GM19455 (cell line): ENCODE results near the gene KCNIP4.

Source experiments
- ATAC-seq: cut with Tn5 transposase; IDR thresholded peaks from one replicate; pipeline ENCODE4 v1.9.1; 2021; ENCODE audit not compliant: unreplicated experiment

The KCNIP4 gene

DNA sequence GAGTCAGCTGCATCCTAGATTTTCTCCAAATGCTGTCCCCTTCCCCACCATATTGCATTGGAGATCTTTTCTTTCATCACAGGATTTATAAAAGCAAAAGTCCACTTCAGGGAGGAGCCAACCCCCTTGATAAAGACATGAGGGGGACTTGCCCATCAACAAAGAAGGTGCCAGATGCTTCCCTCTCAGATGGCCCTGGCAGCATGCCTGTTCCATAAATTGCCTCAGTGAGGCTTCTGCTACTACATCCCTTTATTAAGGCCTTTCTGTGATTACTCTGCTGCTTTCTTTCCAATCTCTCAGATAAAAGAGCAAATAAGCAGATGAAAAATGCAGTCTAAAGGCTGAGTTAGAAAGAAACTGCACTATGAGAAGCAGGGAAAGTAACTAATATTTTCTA lies 736.7 kb downstream of the KCNIP4 start:
- ATAC-seq: no peak

DNA sequence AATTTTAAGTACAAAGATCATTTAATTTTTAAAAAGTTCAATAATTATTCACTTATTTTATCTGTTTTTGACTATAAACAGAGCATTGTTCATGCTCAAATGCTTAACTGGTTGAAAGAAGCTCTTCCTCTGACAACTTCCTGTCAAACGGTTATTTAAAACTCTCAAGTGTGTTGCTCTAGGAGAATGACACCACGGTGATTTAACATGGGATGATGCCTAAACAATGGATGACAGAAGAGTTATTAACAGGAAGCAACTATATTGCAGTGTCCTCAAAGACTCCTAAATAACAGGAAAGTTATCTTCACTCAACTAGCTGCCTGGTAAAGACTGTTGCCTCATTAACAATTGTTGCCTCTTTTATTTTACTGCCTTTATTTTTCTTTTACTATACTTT lies 738.7 kb downstream of the KCNIP4 start:
- ATAC-seq: no peak

- ATAC-seq: no peak
These were observed 742.6 kb downstream of the KCNIP4 start for GRCh38 chr4:21205821-21206531.

DNA sequence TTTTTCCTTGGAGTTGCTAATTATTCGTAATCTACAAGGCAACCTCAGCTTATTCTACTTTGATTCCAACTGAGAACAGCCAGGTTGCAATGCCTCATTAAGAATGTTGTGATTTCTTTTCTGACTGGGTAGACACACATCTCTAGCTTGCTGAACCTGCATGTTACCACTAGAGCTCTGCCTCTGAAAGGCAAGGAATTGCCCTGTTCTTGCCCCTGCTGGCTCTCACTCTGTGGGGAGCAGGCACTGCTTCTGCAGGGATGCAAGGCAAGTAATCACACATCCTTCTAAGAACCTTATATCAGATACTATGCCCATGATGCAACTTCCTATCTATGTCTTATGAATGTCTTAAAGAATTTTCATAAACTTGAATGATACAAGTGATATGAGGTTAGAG lies 745.2 kb downstream of the KCNIP4 start:
- ATAC-seq: no peak

- no peak for ATAC-seq
These were observed 745.6 kb downstream of the KCNIP4 start for GRCh38 chr4:21202959-21203358.

GRCh38 chr4:21198683-21199082 lies 749.9 kb downstream of the KCNIP4 start:
- no peak for ATAC-seq

GRCh38 chr4:21195682-21196081 lies 752.9 kb downstream of the KCNIP4 start:
- no peak for ATAC-seq

GRCh38 chr4:21192367-21192766 lies 756.2 kb downstream of the KCNIP4 start:
- no peak for ATAC-seq

DNA sequence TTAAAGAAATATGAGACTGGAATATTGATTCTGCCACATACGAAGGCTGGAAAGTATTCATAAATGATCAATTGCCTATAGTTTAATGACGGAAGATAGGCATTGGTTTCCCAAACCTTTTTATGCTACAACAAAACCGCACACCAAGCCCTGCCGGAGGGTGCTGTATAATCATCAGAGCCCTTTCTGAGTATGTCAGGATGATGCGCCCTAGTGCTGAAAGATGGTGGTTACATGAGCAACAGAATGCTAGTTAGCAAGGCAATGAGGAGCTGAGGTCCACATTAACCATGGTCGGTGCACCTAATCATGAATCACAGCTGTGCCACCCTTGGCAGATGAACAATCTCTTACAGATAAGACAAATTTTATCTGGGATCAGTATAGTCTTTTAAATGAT lies 757.3 kb downstream of the KCNIP4 start:
- ATAC-seq: no peak

GRCh38 chr4:21184788-21185187 lies 763.8 kb downstream of the KCNIP4 start:
- ATAC-seq: no peak

DNA sequence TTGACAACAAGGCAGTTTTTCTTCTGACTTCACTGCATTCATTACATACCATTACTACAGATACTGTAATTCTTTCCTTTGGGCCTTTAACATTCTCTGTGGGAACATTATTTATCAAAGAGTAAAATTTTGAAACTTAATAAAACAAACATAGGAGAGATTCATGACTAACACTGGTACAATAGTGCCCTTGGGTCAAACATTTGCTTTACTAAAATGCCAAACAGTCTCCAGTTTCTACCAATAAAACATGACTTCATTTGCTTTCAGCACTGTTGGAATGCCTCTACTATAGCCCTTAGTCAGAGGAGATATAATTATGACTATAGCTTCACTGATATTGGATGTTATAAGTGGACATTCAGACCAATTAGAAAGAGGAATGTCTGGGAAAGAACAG lies 766.9 kb downstream of the KCNIP4 start:
- ATAC-seq: no peak

DNA sequence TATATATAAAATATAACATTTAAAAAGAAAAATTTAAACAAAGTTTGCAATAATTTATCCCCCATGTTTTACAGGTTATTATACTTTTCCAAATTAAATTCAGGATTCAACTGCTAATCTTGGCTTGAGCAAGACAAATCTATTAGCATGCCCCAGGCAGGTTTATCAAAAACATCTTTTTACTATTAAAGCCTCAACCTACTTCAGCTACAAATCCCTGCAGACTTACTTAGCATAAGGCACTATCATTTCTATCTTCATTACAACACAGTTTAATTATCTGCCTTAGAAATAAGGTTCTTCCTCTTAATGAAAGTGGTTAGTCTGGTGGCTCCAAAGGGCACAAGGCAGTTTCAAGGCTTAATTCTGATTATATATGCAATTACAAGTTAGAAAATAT lies 770.7 kb downstream of the KCNIP4 start:
- ATAC-seq: no peak

- no peak for ATAC-seq
These were observed 771.5 kb downstream of the KCNIP4 start for GRCh38 chr4:21177092-21177491.

DNA sequence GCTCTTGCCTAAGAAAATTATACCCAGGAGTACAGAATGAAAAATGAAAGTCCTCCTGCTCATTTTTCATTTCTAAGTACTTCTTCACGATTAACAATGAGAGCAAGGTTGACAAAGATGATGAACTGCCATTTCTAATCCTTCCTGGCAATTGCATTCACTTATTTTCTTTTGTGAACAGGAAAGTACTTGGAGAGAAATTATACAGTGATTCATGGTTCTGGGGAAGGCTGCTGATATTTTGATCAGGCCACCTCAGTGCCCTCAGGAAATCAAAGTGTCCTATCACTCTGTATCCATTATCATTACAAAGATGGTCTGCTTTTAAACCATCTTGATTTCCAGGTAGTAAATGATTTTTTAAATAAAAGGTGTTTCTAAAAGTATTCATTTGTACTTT lies 780.9 kb downstream of the KCNIP4 start:
- ATAC-seq: no peak

DNA sequence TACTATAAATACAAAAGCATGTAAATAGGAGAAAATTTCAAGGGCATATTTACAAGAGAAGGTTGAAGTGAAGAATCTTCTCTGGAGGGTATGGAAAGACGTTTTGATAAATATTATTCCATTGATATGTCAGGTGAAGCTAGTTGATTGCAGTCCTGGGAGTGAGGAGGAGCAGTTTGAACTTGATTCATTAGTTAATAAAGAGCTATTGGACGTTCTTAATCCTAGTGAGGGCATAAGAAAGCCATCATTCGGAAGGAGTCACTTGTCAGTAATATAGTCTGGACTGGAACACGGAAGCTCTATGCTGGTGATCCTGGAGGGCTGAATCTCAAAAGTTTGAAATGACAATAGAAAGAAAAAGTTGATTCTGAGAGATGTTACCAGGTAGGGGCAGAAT lies 793.2 kb downstream of the KCNIP4 start:
- ATAC-seq: no peak

DNA sequence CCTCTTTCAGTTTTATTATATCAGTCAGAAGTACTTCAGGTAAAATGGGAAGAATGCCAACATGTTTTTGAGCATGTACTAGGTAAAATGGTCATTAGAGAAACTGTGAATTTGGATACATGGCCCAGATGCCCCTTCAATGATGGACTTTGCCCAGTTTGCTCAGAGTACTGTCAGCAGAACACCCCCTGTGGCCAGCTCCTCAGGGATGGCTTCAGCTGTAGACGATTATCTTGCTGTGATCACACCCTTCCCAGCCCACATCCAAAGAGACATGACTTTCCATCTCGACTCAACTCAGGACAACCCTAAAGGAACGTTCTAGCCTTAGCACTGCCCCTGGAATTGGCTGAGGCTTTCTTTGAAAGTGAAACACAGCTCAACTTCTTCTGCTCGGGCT lies 809.2 kb downstream of the KCNIP4 start:
- no peak for ATAC-seq

DNA sequence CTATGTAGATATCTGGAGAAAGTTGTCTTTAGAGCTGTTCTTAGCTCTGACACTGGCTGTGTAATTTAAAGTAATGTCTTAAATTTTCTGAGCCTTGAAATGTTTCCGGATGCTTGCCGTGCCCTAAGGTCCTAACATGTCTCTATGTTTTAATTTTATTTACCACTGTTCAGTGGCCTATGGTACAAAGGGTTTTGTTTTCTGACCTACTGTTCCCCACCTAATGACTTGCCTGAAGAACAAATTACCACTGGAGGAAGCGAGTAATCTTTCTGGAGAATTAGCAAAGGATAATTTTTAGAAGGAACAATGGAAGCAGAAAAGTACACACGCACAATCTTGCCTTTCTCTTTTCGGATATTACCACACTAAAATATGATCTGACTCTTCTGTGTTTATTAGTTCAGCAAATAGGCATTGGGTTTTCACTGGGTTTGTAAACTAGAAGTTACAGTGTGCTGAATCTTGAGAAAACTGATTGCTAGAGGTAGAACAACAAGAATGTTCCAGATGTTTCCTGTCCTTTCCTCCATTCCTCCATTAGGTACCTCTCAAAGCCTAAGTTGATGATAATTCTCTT lies 812.4 kb downstream of the KCNIP4 start:
- ATAC-seq: no peak

GRCh38 chr4:21134994-21135393 lies 813.6 kb downstream of the KCNIP4 start:
- no peak for ATAC-seq

DNA sequence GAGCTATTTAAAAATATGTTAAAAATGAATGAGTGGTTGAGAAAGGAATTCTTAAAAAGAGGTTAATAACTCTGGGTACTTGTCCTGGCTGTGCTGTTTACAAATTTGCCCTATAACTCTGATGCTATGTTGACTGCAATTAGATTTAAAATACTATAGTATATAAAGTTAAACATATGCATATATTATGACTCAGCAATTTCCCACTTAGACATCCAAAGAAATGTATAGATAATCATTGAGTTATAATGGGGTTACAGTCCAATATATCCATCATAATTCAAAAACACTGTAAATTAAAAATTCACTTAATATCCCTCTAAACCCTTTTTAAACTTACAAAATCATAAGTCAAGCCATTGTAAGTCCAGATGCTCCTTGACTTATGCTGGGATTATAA lies 818.0 kb downstream of the KCNIP4 start:
- ATAC-seq: no peak

DNA sequence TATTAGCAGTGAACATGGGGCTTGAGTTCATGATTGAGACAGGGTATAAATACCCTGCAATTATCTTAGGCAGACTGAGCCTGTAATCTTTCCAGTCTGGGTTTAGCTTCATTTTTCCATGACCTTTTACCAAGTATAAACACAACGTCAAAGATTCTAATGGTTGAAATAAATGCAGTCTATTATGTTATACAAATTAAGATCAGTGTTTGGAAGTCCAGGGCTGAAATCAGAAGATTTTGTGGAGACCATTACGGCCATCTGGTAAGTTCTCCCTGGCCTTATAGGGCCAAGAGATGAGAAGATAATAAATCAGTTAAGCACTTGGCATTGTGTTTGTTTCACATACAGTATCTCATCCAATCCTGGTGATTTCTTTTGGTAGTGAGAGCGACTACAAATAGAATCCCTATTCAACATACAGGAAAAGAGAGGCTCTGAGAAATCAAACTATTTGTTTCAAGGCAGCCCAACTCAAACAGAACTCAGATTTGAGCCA lies 822.5 kb downstream of the KCNIP4 start:
- no peak for ATAC-seq

DNA sequence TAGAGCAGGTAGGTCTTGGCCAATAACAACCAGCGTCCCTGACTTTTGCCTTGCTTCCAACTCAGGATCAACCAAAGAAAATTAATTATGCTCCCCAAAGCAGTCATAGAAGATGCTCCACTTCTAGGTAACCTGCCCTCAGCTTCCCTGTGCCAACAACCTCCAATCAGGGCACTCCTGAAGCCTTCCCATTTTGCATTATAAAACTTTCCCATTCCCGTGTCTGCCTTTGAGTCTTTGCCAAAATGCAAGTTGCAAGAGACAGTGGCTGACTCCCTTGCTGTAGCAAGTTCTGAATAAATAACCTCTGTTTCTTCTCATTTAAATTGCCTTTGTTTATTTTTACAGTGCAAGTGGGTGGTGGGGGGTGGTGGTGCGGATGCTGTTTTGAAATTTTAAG lies 830.3 kb downstream of the KCNIP4 start:
- no peak for ATAC-seq

DNA sequence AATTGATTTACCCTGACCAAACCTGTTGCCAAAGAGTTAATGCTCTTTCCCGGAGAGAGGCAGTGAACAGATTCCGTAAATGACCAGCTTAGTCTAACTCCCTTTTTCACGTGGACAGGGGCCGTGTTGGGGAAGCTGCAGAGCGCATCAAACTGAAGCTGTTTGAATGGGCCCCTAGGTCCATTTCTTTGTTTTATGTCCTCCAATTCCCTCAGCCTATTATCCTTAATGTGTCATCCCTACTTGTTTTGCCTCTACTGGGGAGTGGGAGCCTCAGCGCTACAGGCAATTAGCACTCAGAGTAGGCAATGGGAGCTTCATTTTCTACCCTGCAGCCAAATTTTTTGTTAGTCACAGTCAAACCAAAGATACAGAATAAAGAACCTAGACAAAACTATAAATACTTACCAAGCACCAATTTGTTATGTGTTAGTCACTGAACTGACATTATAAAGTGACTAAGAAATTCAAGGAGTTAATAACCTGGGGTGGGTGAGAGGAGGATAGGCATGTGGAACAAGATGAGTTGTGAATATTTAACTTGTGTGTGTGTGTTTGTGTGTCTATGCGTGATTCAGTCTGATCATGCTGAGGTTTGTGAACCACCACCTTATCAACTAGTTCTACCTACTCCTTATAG lies 830.9 kb downstream of the KCNIP4 start:
- ATAC-seq: no peak
